ENCODE results near the gene HLCS. TPM values are rescaled to one million over a fixed set of nuclear protein-coding genes. Genes with fewer than 3 reads are reported as not detected.
"Not testable (repeated sequence)": the region's sequence is repeated elsewhere in the genome, so short reads cannot be mapped to it uniquely, and the experiment has no call there.

The HLCS gene
- polyA plus RNA-seq, 1 donor (not counting 4 experiments of a cell fraction or from before 2014, with no cell fraction given), result 11.5 TPM

DNA sequence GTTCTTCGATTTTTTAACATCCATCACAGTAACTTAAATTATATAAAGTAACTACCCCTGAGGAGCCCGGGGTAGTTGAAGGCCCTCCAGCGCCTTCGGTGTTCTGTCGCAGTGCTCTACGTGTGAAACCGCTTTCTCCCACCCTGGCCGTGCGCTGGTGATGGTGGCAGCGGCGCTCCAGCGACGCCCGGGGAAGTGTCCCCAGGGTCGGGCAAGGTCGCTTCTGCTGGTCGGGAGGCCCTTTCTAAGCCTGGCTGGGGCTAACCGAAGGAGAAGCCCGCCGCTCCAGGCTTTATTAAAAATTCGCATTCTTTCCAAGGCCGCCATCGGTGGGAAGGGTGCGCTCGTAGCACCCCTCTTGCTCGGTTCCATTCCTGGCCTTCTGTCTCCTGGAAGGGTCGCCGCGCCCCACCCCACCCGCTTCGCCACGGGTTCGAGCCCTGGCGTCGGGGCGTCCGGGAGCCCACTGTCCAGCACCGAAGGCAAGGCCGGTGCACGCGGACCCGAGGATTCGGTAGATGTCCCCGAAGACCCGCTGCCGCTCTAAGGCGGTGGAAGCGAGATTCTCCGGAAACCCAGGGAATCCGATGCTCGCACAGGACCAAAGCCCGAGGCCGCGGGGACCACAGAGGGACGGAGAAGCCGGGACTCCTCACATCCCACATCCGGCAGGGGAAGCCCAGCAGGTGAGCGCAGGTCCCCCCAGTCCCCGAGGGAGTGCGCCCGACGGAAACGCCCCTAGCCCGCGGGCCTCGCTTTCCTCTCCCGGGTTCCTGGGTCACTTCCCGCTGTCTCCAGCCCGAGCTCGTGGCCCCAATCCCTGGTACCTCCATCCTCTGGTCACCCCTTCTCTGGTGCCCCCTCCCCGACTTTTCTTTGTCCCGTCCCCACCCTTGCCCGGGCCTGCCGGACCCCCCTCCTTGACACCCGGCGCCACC lies 39.3 kb upstream of the HLCS start:
- H4K20me1 ChIP-seq (ENCODE audit: control insufficient read depth, extremely low read depth, insufficient read depth, low read length), result no peaks in the 10 kb centered on the region
- no peak overlapping the region for H3K27ac ChIP-seq (ENCODE audit: control insufficient read depth, insufficient read depth, low read length)
- H2AFZ ChIP-seq (ENCODE audit: control insufficient read depth, low read length), result peak overlapping the region; percentile 16
- H3K36me3 ChIP-seq (ENCODE audit: control insufficient read depth in 2 of 2, extremely low read depth in 1 of 2, insufficient read depth in 2 of 2, low read length in 2 of 2), result no peaks in the 10 kb centered on the region
- no peaks in the 10 kb centered on the region for H3K9me1 ChIP-seq (ENCODE audit: control insufficient read depth, extremely low read depth, insufficient read depth, low read length)
- no peak overlapping the region for H3K9ac ChIP-seq (ENCODE audit: control insufficient read depth, extremely low read depth, insufficient read depth, low read length)
- no peaks in the 10 kb centered on the region for H3K9me3 ChIP-seq (ENCODE audit: control insufficient read depth, low read depth, low read length)
- DNase-seq (ENCODE audit: low read depth, low spot score), result no peak
- H3K79me2 ChIP-seq (ENCODE audit: control insufficient read depth, insufficient read depth, low read length), result no peaks in the 10 kb centered on the region
- FAIRE-seq, result no peak
- peak overlapping the region; percentile 66 for H3K4me2 ChIP-seq (ENCODE audit: control insufficient read depth, extremely low read depth, insufficient read depth, low read depth, low read length)
- TF ChIP-seq EZH2 (IDR thresholded peaks at IDR 0.05; ENCODE audit: low read length), result peak; percentile 75
- TF ChIP-seq, protein P1, sequence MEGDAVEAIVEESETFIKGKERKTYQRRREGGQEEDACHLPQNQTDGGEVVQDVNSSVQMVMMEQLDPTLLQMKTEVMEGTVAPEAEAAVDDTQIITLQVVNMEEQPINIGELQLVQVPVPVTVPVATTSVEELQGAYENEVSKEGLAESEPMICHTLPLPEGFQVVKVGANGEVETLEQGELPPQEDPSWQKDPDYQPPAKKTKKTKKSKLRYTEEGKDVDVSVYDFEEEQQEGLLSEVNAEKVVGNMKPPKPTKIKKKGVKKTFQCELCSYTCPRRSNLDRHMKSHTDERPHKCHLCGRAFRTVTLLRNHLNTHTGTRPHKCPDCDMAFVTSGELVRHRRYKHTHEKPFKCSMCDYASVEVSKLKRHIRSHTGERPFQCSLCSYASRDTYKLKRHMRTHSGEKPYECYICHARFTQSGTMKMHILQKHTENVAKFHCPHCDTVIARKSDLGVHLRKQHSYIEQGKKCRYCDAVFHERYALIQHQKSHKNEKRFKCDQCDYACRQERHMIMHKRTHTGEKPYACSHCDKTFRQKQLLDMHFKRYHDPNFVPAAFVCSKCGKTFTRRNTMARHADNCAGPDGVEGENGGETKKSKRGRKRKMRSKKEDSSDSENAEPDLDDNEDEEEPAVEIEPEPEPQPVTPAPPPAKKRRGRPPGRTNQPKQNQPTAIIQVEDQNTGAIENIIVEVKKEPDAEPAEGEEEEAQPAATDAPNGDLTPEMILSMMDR (optimal IDR thresholded peaks at IDR 0.05 in 1 of 3, IDR thresholded peaks at IDR 0.05 in 1 of 3, conservative IDR thresholded peaks at IDR 0.05 in 1 of 3; ENCODE audit: extremely low read depth in 1 of 3, insufficient read depth in 2 of 3, low read length in 3 of 3), result no peak
- dilution Hi-C loops (cut with MboI; ENCODE audit: extremely low pct_ligation_motif_present, low sequenced_read_pairs), result no loop called here
- H3K4me1 ChIP-seq (ENCODE audit: control insufficient read depth, extremely low read depth, insufficient read depth, low read length), result peaks cover 4% of the 10 kb centered on the region
- H3K4me3 ChIP-seq (ENCODE audit: control insufficient read depth in 2 of 3, extremely low read depth in 1 of 3, insufficient read depth in 2 of 3, low read depth in 1 of 3, low read length in 3 of 3), result peak overlapping the region; percentile 26 to 52 (median 38)
- H3K27me3 ChIP-seq (ENCODE audit: control insufficient read depth, extremely low read depth, insufficient read depth, low read length), result peaks cover 23% of the 10 kb centered on the region

DNA sequence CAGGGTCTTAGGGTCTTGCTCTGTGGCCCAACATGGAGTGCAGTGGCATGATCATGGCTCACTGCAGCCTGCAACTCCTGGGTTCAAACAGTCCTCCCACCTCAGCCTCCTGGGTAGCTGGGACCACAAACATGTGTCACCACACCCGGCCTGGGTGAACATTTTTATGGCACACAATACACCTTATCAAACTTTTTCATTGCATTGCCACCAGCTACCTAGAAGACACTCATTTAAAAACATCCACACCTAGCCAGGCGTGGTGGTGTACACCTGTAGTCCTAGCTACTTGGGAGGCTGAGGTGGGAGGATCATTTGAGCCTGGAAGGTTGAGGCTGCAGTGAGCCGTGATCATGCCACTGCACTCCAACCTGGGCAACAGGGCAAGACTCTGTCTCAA lies 37.4 kb upstream of the HLCS start:
- FAIRE-seq; H3K27ac ChIP-seq (ENCODE audit: control insufficient read depth, insufficient read depth, low read length); dilution Hi-C loops (cut with MboI; ENCODE audit: extremely low pct_ligation_motif_present, low sequenced_read_pairs); H3K4me2 ChIP-seq (ENCODE audit: control insufficient read depth, extremely low read depth, insufficient read depth, low read depth, low read length); H2AFZ ChIP-seq (ENCODE audit: control insufficient read depth, low read length); H3K9me1 ChIP-seq (ENCODE audit: control insufficient read depth, extremely low read depth, insufficient read depth, low read length); H4K20me1 ChIP-seq (ENCODE audit: control insufficient read depth, extremely low read depth, insufficient read depth, low read length); DNase-seq (ENCODE audit: low read depth, low spot score); H3K36me3 ChIP-seq (ENCODE audit: control insufficient read depth in 2 of 2, extremely low read depth in 1 of 2, insufficient read depth in 2 of 2, low read length in 2 of 2); H3K4me3 ChIP-seq (ENCODE audit: control insufficient read depth in 2 of 3, extremely low read depth in 1 of 3, insufficient read depth in 2 of 3, low read depth in 1 of 3, low read length in 3 of 3); H3K4me1 ChIP-seq (ENCODE audit: control insufficient read depth, extremely low read depth, insufficient read depth, low read length); H3K9me3 ChIP-seq (ENCODE audit: control insufficient read depth, low read depth, low read length); H3K9ac ChIP-seq (ENCODE audit: control insufficient read depth, extremely low read depth, insufficient read depth, low read length); H3K79me2 ChIP-seq (ENCODE audit: control insufficient read depth, insufficient read depth, low read length): not testable (repeated sequence)
- H3K27me3 ChIP-seq (ENCODE audit: control insufficient read depth, extremely low read depth, insufficient read depth, low read length), result peaks cover 23% of the 10 kb centered on the region

DNA sequence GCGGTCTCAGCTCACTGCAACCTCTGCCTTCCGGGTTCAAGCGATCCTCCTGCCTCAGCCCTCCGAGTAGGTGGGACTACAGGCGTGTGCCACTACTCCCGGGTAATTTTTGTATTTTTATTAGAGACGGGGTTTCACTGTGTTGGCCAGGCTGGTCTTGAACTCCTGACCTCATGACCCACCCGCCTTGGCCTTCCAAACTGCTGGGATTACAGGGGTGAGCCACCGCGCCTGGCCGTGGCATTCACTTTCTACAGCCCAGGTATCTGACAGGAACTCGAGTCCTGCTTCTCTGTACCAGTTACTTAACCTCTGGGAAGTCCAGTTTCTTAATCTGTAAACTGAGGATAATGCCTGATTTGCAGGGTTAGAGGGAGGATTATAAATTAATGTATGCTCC lies 36.4 kb upstream of the HLCS start:
- H3K27ac ChIP-seq (ENCODE audit: control insufficient read depth, insufficient read depth, low read length); H4K20me1 ChIP-seq (ENCODE audit: control insufficient read depth, extremely low read depth, insufficient read depth, low read length); H3K9ac ChIP-seq (ENCODE audit: control insufficient read depth, extremely low read depth, insufficient read depth, low read length); H3K9me1 ChIP-seq (ENCODE audit: control insufficient read depth, extremely low read depth, insufficient read depth, low read length); H3K79me2 ChIP-seq (ENCODE audit: control insufficient read depth, insufficient read depth, low read length); dilution Hi-C loops (cut with MboI; ENCODE audit: extremely low pct_ligation_motif_present, low sequenced_read_pairs); DNase-seq (ENCODE audit: low read depth, low spot score); H3K4me2 ChIP-seq (ENCODE audit: control insufficient read depth, extremely low read depth, insufficient read depth, low read depth, low read length); H3K4me3 ChIP-seq (ENCODE audit: control insufficient read depth in 2 of 3, extremely low read depth in 1 of 3, insufficient read depth in 2 of 3, low read depth in 1 of 3, low read length in 3 of 3); H2AFZ ChIP-seq (ENCODE audit: control insufficient read depth, low read length); FAIRE-seq; H3K9me3 ChIP-seq (ENCODE audit: control insufficient read depth, low read depth, low read length); H3K36me3 ChIP-seq (ENCODE audit: control insufficient read depth in 2 of 2, extremely low read depth in 1 of 2, insufficient read depth in 2 of 2, low read length in 2 of 2); H3K4me1 ChIP-seq (ENCODE audit: control insufficient read depth, extremely low read depth, insufficient read depth, low read length): not testable (repeated sequence)
- peaks cover 20% of the 10 kb centered on the region for H3K27me3 ChIP-seq (ENCODE audit: control insufficient read depth, extremely low read depth, insufficient read depth, low read length)
